PC-3 (cell line): Measurements from ENCODE around the gene PRXL2A.

Experiments used
- CTCF ChIP-seq: fragments of 300-600 bp; sonication (generic); conservative IDR thresholded peaks from 2 replicates; pipeline ENCODE4 v1.5.1; 2017; ENCODE audit warnings: antibody characterized with exemption, low read depth, mild to moderate bottlenecking, low read length
- EZH2 ChIP-seq: fragments of 300-600 bp; sonication (generic); IDR thresholded peaks from one replicate; pipeline ENCODE4 v1.6.1; 2017; ENCODE audit warnings: antibody characterized with exemption, mild to moderate bottlenecking, low read length; ENCODE audit not compliant: unreplicated experiment

- TF ChIP-seq CTCF (no peak), EZH2 (no peak)
Observed at GRCh38 chr10:80408242-80409101, at the start of gene PRXL2A.
